T-helper 1 cell treated with Interleukin-12 subunit alpha and Interleukin-12 subunit beta and Interleukin-4 antibody, amounts not matched to agents 30 μg/mL and 1 μg/mL, for 36 hours (primary cell): ENCODE results near the gene PRKAR1A.

ENCODE experiments used
- H3K27ac Mint-ChIP-seq: one replicate; pipeline ENCODE4 v1.8.0; 2021; ENCODE audit warnings: mild to moderate bottlenecking, mixed read lengths
- H3K27me3 Mint-ChIP-seq: one replicate; pipeline ENCODE4 v1.8.0; 2021; ENCODE audit warnings: low read depth, mixed read lengths
- H3K36me3 Mint-ChIP-seq: one replicate; pipeline ENCODE4 v1.8.0; 2021; ENCODE audit warnings: low read depth, mixed read lengths
- H3K4me1 Mint-ChIP-seq: one replicate; pipeline ENCODE4 v1.8.0; 2021; ENCODE audit warnings: low read depth, mixed read lengths
- H3K4me3 Mint-ChIP-seq: one replicate; pipeline ENCODE4 v1.8.0; 2021; ENCODE audit warnings: mild to moderate bottlenecking, moderate library complexity, mixed read lengths
- H3K9me3 Mint-ChIP-seq: one replicate; pipeline ENCODE4 v1.8.0; 2021; ENCODE audit warnings: mixed read lengths

Gene PRKAR1A

GRCh38 chr17:68588362-68588761 lies 76.1 kb downstream of the PRKAR1A start:
- H3K27ac Mint-ChIP-seq: no peak overlapping the region
- no peaks in the 10 kb centered on the region for H3K36me3 Mint-ChIP-seq
- peaks cover 19% of the 10 kb centered on the region for H3K27me3 Mint-ChIP-seq
- no peak overlapping the region for H3K4me3 Mint-ChIP-seq
- H3K9me3 Mint-ChIP-seq: no peaks in the 10 kb centered on the region
- no peaks in the 10 kb centered on the region for H3K4me1 Mint-ChIP-seq

- Mint-ChIP-seq H3K9me3 (no peaks in the 10 kb centered on the region), H3K36me3 (no peaks in the 10 kb centered on the region), H3K27ac (no peak overlapping the region), H3K4me1 (no peaks in the 10 kb centered on the region), H3K4me3 (no peak overlapping the region), H3K27me3 (peaks cover 19% of the 10 kb centered on the region)
Measured at GRCh38 chr17:68589086-68589485, 76.9 kb downstream of the PRKAR1A start.

DNA sequence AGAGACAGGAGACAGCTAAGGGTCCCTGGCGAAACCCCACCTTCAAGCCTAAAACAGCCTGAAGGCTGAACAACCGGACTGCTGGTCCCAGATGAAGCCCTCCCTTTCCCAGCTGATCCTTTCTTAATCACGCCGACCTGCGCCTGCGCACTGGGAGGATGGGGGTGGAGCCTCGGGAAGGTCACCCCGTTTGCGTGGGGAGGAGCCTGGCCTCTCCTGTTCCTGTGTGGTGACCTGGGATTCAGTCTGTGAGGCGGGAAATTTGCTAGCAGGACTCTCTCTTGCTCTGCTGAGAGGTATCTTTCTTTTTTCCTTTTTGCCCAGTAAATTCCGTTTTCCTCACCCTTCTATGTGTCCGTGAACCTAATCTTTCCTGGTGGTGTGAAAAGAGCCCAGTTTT lies 79.4 kb downstream of the PRKAR1A start:
- Mint-ChIP-seq H3K9me3 (no peaks in the 10 kb centered on the region), H3K4me1 (no peaks in the 10 kb centered on the region), H3K27me3 (peaks cover 37% of the 10 kb centered on the region), H3K27ac (no peak overlapping the region), H3K4me3 (no peak overlapping the region), H3K36me3 (no peaks in the 10 kb centered on the region)

GRCh38 chr17:68592009-68592408 lies 79.8 kb downstream of the PRKAR1A start:
- Mint-ChIP-seq H3K36me3 (no peaks in the 10 kb centered on the region), H3K27me3 (peaks cover 41% of the 10 kb centered on the region), H3K9me3 (no peaks in the 10 kb centered on the region), H3K4me1 (no peaks in the 10 kb centered on the region), H3K27ac (no peak overlapping the region), H3K4me3 (no peak overlapping the region)

- Mint-ChIP-seq H3K4me1 (no peaks in the 10 kb centered on the region), H3K27ac (no peak overlapping the region), H3K9me3 (no peaks in the 10 kb centered on the region), H3K36me3 (no peaks in the 10 kb centered on the region), H3K4me3 (no peak overlapping the region), H3K27me3 (peaks cover 47% of the 10 kb centered on the region)
Measured at GRCh38 chr17:68592682-68593641, 80.7 kb downstream of the PRKAR1A start.

- H3K9me3 Mint-ChIP-seq: no peaks in the 10 kb centered on the region
- H3K36me3 Mint-ChIP-seq: no peaks in the 10 kb centered on the region
- no peak overlapping the region for H3K27ac Mint-ChIP-seq
- H3K27me3 Mint-ChIP-seq: peaks cover 55% of the 10 kb centered on the region
- H3K4me1 Mint-ChIP-seq: peaks cover 1% of the 10 kb centered on the region
- no peak overlapping the region for H3K4me3 Mint-ChIP-seq
Measured at GRCh38 chr17:68594552-68594951, 82.3 kb downstream of the PRKAR1A start.

GRCh38 chr17:68595496-68595895 lies 83.3 kb downstream of the PRKAR1A start:
- Mint-ChIP-seq H3K27ac (no peak overlapping the region), H3K9me3 (no peaks in the 10 kb centered on the region)

DNA sequence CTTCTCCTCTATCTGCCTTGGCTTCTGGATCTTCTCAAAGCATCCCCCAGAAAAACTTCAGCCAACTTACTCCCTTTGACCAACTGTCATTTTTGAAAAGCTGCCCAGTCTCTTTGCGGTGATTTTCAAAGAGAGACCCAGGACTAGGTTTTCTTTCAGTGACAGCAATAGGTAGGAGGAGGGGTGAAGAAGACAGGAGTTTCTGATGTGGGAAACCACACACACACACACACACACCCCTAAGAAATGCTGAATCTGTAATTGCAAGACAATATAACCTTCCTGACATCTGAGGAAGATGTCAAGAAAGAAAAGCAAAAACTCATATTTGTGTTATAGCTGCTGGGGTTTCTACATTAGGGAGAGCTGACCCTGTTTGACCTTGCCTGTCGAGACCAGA lies 83.8 kb downstream of the PRKAR1A start:
- Mint-ChIP-seq H3K36me3 (peaks cover 2% of the 10 kb centered on the region), H3K27ac (no peak overlapping the region), H3K4me1 (peaks cover 4% of the 10 kb centered on the region), H3K4me3 (no peak overlapping the region), H3K9me3 (no peaks in the 10 kb centered on the region), H3K27me3 (peaks cover 60% of the 10 kb centered on the region)

More at GRCh38 chr17:68595496-68595895, 83.3 kb downstream of the PRKAR1A start:
- Mint-ChIP-seq H3K4me1 (peaks cover 4% of the 10 kb centered on the region), H3K36me3 (peaks cover 2% of the 10 kb centered on the region), H3K27me3 (peaks cover 60% of the 10 kb centered on the region), H3K4me3 (no peak overlapping the region)

GRCh38 chr17:68596411-68596945 lies 84.2 kb downstream of the PRKAR1A start:
- Mint-ChIP-seq H3K9me3 (no peaks in the 10 kb centered on the region), H3K4me3 (no peak overlapping the region), H3K27ac (no peak overlapping the region), H3K36me3 (peaks cover 2% of the 10 kb centered on the region), H3K4me1 (peaks cover 4% of the 10 kb centered on the region), H3K27me3 (peaks cover 63% of the 10 kb centered on the region)

DNA sequence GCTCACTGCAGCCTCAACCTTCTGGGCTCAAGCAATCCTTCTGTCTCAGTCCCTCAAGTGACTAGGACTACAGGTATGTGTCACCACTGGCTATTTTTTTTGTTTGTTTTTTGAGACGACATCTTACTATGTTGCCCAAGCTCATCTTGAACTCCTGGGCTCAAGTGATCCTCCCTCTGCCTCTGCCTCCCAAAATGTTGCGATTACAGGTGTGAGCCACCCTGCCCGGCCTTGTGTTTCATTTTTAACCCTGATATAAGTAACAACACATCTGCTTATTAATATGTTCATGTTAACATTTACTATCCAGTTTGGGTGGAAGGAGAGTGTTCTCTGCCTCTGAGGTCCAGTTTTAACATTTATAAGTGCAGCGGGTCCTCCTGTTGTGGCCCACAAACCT lies 85.8 kb downstream of the PRKAR1A start:
- H3K36me3 Mint-ChIP-seq: peaks cover 2% of the 10 kb centered on the region
- H3K9me3 Mint-ChIP-seq: no peaks in the 10 kb centered on the region
- H3K27me3 Mint-ChIP-seq: peaks cover 75% of the 10 kb centered on the region
- H3K4me1 Mint-ChIP-seq: peaks cover 4% of the 10 kb centered on the region
- H3K27ac Mint-ChIP-seq: no peak overlapping the region
- no peak overlapping the region for H3K4me3 Mint-ChIP-seq

- peaks cover 4% of the 10 kb centered on the region for H3K4me1 Mint-ChIP-seq
- no peaks in the 10 kb centered on the region for H3K9me3 Mint-ChIP-seq
- peaks cover 80% of the 10 kb centered on the region for H3K27me3 Mint-ChIP-seq
- no peak overlapping the region for H3K27ac Mint-ChIP-seq
- H3K4me3 Mint-ChIP-seq: no peak overlapping the region
- H3K36me3 Mint-ChIP-seq: peaks cover 2% of the 10 kb centered on the region
Measured at GRCh38 chr17:68598545-68598961, 86.3 kb downstream of the PRKAR1A start.

DNA sequence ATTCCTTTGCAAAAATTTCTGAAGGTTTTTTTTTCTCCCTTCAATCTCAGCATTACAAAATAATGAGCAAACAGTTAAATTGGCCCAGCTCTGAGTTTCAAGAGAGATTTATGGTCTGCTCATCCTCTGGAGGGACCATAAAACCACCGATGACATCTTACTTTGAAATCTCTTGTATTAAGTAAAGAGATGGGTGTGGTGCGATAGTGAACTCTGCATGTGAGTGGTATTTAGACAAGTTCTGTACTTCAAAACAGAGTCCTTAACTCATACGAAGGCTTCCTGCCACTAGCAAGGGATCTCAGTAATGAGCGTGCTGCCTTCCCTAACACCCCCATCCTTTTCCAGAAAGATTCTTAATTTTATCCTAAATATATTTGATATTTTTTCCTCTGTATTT lies 86.9 kb downstream of the PRKAR1A start:
- H3K9me3 Mint-ChIP-seq: no peaks in the 10 kb centered on the region
- H3K4me3 Mint-ChIP-seq: no peak overlapping the region
- H3K27ac Mint-ChIP-seq: no peak overlapping the region
- peaks cover 84% of the 10 kb centered on the region for H3K27me3 Mint-ChIP-seq
- H3K36me3 Mint-ChIP-seq: peaks cover 2% of the 10 kb centered on the region
- H3K4me1 Mint-ChIP-seq: peaks cover 4% of the 10 kb centered on the region

GRCh38 chr17:68599552-68600066 lies 87.4 kb downstream of the PRKAR1A start:
- Mint-ChIP-seq H3K9me3 (no peaks in the 10 kb centered on the region), H3K36me3 (peaks cover 2% of the 10 kb centered on the region), H3K4me3 (peak overlapping the region; percentile 70), H3K27me3 (peaks cover 82% of the 10 kb centered on the region), H3K4me1 (peaks cover 4% of the 10 kb centered on the region), H3K27ac (no peak overlapping the region)

DNA sequence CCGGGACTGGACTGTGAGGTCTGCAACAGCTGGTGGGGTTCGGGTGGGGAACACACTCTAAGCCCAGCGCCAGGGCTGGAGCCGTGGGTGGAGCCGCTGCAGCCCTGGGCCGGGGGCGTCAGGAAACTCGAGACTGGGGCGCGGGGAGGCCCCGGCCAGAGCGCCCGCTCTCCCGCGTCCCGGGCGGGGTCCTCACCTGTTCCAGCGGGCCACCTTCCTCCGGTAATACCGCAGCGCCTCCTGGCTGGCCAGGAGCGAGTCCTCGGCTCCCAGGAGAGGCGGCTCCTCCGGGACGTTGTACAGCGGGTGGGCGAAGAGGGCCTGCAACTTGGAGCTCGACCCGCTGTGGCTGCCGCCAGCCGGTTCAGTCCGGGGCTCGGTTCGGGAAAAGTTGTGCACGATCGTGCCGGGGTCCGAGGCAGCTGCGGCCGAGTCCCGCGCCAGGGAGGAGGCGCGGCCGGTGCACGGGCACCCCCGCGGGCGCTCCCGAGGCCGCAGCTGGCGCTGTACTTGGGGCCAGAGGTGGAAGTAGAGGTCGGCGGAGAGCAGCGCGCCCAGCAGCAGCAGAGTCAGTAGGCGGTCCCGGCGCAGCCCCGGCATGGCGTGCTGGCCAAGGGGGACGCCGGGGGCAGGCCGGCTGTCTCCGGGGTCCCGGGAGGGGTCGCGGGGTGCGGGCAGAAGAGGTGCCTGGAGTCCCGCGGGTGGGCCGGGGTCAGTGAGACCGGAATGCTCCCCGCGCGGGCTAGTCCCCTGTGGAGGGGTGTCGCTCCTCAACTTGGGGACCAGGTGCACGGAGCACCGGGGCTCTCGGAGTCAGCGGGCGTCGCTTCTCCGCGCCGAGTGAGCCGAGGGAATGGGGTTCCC lies 88.1 kb downstream of the PRKAR1A start:
- Mint-ChIP-seq H3K4me3 (no peak overlapping the region), H3K27me3 (peaks cover 81% of the 10 kb centered on the region), H3K27ac (no peak overlapping the region), H3K36me3 (peaks cover 2% of the 10 kb centered on the region), H3K4me1 (peaks cover 4% of the 10 kb centered on the region), H3K9me3 (no peaks in the 10 kb centered on the region)
